22Rv1 (cell line): Measurements from ENCODE around the gene ANKRD50.

ENCODE experiments used
- H3K27ac ChIP-seq: fragments of 450-650 bp; 2 replicates; pipeline ENCODE4 v1.5.1; 2017
- ZFX ChIP-seq: fragments of 450-650 bp; IDR thresholded peaks from 2 replicates; pipeline ENCODE4 v1.6.1; 2017; ENCODE audit warnings: antibody characterized with exemption, borderline replicate concordance
- TF ChIP-seq, protein P1 (sequence below): fragments of 450-650 bp; IDR thresholded peaks from 2 replicates; pipeline ENCODE4 v1.5.1; 2017; ENCODE audit warnings: mild to moderate bottlenecking

The ANKRD50 gene

GRCh38 chr4:124745985-124746801, 33.7 kb upstream of the ANKRD50 start:
- TF ChIP-seq ZFX = no peak
- TF ChIP-seq, protein P1, sequence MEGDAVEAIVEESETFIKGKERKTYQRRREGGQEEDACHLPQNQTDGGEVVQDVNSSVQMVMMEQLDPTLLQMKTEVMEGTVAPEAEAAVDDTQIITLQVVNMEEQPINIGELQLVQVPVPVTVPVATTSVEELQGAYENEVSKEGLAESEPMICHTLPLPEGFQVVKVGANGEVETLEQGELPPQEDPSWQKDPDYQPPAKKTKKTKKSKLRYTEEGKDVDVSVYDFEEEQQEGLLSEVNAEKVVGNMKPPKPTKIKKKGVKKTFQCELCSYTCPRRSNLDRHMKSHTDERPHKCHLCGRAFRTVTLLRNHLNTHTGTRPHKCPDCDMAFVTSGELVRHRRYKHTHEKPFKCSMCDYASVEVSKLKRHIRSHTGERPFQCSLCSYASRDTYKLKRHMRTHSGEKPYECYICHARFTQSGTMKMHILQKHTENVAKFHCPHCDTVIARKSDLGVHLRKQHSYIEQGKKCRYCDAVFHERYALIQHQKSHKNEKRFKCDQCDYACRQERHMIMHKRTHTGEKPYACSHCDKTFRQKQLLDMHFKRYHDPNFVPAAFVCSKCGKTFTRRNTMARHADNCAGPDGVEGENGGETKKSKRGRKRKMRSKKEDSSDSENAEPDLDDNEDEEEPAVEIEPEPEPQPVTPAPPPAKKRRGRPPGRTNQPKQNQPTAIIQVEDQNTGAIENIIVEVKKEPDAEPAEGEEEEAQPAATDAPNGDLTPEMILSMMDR = no peak
- H3K27ac ChIP-seq = no peak overlapping the region

GRCh38 chr4:124743711-124744110, 31.2 kb upstream of the ANKRD50 start:
- TF ChIP-seq ZFX = no peak
- TF ChIP-seq, protein P1 = no peak
- H3K27ac ChIP-seq = no peak overlapping the region

DNA sequence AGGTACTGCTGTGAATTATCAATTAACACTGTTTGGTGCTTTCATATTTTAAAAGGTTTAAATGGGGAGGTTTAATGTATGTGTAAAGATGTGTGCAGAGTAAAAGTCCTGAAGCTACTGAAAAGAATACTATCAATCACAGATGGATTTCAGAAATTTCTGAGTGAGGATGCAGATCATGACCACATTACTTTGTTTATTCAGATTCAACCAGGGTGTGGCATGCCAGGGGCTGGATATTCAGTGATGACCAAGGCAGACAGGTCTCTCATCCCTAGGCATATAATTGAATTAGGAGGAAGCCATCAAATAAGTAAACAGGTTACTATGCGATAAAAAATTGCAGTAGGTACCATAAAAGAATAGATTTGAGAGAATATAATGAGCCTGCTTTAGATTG, 28.0 kb upstream of the ANKRD50 start:
- no peak overlapping the region for H3K27ac ChIP-seq
- TF ChIP-seq, protein P1 = no peak
- TF ChIP-seq ZFX = no peak

GRCh38 chr4:124738994-124739393, 26.5 kb upstream of the ANKRD50 start:
- no peak overlapping the region for H3K27ac ChIP-seq
- TF ChIP-seq, protein P1 = no peak
- TF ChIP-seq ZFX = no peak

GRCh38 chr4:124737619-124738018, 25.1 kb upstream of the ANKRD50 start:
- H3K27ac ChIP-seq = no peak overlapping the region
- no peak for TF ChIP-seq ZFX
- TF ChIP-seq, protein P1 = no peak

DNA sequence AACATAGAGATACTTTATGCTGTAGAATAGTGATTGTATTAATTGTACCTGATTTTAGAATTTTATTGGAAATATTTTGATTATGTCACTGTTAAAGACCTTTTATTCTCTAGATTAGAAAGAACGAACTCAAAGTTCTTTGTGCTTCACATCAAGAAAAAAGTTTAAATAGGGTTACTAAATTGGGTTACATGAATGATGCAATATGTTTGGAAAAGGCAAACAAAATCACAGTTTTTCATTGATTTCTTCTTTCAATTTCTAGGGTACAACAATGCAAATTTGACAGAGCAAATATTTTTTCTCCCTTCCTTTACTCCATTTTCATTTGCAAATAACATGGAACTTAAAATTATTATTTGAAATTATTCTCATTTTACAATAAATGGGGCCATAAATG, 24.0 kb upstream of the ANKRD50 start:
- no peak overlapping the region for H3K27ac ChIP-seq
- TF ChIP-seq, protein P1 = no peak
- TF ChIP-seq ZFX = no peak

DNA sequence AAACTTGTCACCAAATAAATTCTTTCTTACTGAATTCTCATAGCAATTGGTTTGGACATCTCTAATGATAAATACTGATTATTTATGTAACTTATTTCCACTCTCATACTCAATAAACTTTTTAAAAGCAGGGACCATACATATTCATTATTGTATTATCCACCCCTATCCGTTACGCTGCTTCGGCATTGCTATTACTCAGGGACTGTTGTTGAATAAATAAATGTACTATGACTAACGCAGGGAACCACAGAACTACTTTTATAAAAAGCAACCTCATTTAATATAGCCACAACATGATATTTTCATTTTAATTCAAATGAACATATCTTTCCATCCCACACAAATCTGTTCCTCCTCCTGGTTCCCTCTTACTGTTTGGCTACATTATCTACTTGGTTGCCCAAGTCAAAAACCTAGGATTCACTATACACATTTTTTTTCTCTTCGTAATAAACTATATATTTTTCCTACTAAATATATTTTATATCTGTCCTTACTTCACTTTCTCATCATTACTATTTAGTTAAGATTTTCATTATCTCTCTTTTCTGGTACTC, 14.9 kb upstream of the ANKRD50 start:
- TF ChIP-seq, protein P1 = no peak
- no peak for TF ChIP-seq ZFX
- no peak overlapping the region for H3K27ac ChIP-seq
